HG03175 (cell line): Measurements from ENCODE around the gene ZCCHC7.
"Not testable (repeated sequence)": the region's sequence is repeated elsewhere in the genome, so short reads cannot be mapped to it uniquely, and the experiment has no call there.

Experiments
- ATAC-seq: cut with Tn5 transposase; IDR thresholded peaks from one replicate; pipeline ENCODE4 v1.9.1; 2021; ENCODE audit warnings: mild to moderate bottlenecking, moderate library complexity; ENCODE audit not compliant: unreplicated experiment

ZCCHC7 gene

DNA sequence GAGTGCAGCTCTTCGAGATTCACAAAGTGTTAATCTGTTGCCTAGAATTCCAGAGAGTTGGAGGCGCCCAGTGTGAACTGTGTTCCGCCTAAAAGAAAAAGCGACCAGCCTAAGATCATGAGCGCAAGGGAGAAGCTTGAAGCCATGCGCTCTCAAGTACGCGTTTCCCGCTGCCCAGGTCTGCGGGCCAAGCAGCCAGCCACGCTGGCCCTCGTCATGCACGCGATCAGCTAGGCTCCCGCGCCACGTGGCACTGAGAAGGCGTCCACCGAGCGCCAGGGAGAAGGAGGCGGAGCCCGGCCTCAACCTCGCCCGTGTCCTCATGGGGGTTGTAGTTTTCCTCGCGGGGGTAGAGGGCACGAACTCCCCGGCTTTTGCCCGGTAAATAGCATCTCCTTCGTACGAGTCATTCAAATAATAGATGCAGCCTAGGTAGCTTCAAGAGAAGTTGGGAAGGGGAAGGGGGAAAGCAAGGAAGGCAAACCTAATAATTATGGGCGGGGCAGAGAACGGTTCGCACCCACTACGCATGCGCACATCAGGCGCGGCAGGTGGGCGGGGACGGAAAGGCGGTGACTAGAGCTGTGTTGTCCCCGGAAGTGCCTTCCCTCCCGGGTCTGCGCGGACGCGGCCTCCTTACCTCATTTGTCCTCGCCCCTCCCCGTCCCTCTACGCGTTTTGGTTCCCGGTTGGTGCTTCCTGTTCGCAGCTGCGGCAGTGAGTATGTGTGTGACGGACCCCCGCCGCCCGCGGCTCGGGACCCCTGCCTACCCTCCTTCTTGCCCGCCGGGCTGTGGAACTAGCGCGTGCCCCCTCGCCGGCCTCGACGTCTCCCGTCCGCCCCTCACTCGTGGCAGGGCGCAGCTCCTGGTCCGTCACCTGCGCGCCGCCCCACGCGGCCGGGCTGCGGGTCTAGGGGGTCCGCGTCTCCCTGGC, at the start of gene ZCCHC7:
Gene ZCCHC7 (plus strand): TSS at position 668 of the 936 bp plus-strand sequence.
- peak; percentile 95 for ATAC-seq

DNA sequence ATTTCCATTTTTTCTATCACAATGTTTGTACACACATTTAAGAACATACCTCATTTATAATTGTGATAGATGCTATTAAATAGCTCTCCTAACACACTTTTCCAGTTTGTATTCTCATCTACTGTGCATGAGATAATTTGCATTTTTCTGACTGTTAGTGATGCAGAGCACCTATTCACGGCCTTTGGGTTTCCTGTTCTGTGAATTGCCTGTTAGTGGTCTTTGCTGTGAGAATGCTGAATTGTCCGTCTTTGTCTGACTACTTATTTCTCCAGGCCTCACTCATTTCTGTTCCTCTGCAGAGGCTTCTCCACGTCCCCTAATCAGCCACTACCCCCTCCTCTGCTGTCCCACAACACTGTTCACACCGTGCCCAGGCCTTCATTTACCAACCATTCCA, 45.6 kb upstream of the ZCCHC7 start:
- peak; percentile 34 for ATAC-seq

DNA sequence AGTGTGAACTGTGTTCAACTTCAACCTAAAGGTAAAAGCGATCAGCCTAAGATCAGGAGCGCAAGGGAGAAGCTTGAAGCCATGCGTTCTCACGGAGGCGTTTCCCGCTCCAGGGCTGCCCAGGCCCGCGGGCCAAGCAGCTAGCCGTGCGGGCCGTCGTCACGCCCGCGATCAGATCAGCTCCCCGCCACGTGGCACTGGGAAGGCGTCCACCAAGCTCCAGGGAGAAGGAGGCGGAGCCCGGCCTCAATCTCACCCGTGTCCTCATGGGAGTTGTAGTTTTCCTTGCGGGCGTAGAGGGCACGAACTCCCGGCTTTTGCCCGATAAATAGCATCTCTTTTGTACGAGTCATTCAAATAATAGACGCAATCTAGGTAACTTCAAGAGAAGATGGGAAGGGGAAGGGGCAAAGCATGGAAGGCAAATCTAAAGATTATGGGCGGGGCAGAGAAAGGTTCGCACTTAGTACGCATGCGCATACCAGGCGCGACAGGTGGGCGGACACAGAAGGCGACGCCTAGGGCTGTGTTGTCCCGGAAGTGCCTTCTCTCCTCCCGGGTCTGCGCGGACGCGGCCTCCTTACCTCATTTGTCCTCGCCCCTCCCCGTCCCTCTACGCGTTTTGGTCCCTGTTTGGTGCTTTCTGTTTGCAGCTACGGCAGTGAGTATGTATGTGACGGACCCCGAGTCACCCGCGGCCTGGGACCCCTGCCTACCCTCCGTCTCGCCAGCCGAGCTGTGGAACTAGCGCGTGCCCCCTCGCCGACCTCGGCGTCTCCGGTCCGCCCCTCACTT, 40.8 kb upstream of the ZCCHC7 start:
- peak; percentile 93 for ATAC-seq

DNA sequence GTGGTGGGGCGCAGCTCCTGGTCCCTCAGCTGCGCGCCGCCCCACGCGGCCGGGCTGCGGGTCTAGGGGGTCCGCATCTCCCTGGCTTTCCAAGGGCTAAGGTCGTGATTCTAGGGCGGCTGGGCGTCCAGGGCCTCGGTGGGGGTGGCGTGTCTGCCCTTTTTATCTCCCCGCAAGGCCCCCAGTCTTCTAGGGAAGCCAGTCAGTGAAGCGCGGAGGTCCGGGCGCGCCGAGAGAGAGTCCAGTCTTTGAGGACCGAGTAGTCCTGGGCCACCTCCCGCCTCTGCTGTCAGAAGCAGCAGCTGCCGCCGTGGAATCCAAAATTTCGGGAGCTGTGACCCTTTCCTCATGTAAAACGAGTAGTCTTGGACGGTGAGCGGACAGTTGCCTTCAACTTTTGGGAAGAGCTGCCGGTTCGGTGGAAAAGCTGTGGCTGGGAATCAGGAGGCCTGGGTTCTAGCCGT, 40.2 kb upstream of the ZCCHC7 start:
- ATAC-seq = peak; percentile 28

DNA sequence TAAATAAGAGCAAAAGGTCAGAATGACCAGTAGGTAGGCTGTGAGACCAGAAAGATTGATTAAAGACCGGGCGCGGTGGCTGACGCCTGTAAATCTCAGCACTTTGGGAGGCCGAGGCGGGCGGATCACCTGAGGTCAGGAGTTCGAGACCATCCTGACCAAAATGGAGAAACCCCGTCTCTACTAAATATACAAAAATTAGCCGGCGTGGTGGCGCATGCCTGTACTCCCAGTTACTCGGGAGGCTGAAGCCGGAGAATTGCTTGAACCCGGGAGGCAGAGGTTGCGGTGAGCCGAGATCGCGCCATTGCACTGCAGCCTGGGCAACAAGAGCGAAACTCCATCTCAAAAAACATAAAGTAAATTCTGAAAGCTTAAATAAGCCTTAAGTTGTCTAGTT, 38.9 kb upstream of the ZCCHC7 start:
- ATAC-seq = not testable (repeated sequence)

DNA sequence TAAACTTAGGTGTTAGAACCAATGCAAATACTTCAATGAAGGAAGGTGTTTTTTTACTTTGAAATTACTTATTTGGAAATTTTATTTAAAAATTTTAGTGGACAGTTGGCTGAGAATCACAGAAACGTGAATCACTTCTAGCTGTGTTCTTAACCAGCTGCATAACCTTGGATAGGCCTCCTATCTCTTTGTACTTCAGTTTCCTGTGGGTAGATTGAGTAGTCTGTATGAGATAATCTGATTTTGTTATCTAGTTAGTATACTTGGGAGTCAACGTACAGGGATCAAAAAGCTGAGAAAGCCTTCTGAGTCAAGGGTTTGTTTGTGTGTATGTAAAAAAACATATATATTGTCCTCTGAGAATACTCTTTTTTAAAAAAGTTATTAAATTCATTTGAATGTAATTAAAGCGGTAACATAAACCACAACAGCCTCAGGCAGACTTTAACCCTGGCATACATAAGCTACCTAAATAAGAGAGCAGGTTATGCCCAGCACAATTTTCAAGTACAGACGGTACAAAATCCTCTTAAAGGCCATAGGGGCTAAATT, 38.1 kb upstream of the ZCCHC7 start:
- no peak for ATAC-seq

DNA sequence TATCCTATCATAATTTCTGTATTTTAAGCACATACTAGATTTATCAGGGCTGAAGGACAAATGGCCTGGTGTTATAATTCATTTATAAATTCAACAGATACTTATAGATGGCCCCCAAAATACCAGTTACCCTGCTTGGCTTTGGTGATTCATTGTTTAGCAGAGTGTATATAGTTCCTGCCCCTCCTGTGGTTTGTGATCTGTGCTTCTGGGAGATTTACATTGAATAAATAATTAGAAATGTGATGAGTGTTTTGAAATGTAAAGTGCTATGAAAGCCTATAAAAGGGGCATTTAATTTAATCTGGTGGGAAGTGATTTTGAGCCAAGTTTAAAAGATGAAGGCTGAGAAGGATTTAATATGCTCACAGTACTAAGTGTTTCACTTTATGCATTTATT, 36.7 kb upstream of the ZCCHC7 start:
- ATAC-seq = no peak

DNA sequence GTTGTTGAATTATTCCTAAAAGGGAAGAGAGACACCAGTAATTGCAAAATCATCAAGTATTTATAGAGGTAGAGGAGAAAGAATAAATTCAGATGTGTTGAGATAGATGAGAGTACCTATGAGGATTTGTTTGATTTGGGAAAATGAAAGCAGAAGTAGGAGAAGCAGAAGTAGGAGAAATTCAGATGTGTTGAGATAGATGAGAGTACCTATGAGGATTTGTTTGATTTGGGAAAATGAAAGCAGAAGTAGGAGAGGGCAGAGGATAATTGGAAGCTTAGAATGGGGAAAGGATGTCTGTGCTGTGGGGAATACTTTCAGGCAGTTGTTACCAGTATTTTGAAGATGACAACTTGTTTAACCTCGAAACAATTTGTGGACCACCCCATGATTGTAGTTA, 35.1 kb upstream of the ZCCHC7 start:
- no peak for ATAC-seq

DNA sequence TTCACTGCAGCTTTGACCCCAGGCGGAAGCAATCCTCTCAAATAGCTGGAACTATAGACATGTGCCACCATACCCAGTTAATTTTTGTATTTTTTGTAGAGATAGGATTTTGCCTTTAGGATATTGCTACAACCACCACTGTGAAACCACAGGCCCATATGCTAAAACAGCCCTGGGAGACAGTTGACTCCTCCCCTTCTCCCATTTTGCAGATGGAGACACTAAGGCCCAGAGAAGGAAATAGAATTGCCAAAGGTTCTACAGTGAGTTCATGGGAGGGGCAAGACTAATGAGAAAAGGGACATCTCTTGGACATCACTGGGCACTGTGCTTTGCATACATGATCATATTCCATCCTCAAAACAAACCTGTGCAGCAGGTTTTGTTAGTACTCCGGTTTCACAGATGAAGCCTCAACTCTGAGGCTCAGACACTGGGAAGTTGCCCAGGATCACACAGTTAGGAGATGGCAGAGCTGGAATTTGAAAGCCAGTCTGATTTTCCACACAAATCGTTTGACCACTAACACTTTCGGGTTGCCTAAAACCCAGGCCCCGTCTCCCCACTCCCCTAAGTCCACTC, 27.6 kb upstream of the ZCCHC7 start:
- not testable (repeated sequence) for ATAC-seq

DNA sequence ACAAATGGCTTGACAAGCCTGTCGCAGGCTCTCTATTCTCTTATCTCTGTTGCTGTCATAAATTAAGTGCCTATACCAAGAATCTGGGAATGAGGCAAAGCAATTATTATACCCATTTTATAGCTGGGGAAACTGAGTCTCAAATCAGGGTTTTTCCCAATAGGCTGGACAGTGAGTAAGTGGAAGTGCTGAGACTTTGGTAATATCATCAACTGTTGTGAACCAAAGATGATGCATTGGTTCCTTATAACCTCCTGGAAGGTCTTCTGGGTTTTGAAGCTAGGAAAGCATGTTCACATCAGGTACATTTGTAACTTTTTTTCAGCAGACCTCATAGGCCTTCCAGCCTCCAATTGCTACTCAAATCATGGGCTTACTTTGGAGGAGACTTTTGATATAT, 25.6 kb upstream of the ZCCHC7 start:
- no peak for ATAC-seq

DNA sequence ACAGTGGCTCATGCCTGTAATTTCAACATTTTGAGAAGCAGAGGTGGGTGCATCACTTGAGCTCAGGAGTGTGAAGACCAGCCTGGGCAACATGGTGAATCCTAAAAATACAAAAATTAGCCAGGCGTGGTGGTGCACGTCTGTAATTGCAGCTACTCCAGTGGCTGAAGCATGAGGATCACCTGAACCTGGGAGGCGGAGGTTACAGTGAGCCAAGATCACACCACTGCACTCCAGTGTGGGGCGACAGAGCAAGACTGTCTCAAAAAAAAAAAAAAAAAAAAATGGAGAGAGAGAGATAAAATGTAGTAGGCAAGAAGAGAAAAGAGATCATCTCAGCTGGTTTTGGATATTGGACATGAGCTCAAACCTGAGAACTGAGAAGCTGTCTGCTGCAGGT, 23.7 kb upstream of the ZCCHC7 start:
- ATAC-seq = no peak

DNA sequence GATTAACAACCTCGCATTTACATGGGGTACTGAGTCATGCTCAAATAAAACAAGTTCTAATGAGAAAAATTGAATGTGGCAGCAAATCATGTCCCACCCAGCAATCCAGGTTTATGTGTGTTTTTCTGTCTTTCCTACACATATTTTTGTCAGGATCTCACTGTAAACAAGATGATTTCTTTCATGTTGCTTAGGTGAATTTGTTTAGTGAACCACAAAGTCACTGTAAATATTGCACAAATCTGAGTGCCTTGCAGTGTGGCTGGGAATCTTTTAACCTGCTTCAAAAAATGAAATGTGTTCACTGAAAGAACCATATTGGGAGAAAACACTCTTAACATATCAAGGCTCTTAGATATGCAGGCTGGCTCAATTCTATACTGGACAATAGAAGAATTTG, 23.1 kb upstream of the ZCCHC7 start:
- ATAC-seq = no peak

DNA sequence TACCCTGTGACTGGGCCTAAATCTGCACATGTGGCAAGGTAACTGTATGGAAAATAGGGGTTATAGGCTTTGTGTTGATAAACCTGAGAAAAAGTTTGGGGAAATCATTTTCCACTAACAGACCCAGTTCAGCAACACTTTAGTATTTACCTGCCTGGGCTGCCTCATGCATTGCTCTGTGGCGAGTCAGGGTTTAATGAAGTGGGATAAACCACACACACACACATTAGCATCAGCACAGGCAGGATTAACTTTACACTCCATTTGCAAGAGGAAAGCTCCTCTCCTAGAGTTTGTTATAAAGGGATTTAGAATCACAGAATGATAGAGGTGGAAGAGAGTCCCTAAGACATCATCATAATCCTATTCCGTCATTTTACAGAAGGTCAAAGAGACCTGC, 20.0 kb upstream of the ZCCHC7 start:
- ATAC-seq = no peak

DNA sequence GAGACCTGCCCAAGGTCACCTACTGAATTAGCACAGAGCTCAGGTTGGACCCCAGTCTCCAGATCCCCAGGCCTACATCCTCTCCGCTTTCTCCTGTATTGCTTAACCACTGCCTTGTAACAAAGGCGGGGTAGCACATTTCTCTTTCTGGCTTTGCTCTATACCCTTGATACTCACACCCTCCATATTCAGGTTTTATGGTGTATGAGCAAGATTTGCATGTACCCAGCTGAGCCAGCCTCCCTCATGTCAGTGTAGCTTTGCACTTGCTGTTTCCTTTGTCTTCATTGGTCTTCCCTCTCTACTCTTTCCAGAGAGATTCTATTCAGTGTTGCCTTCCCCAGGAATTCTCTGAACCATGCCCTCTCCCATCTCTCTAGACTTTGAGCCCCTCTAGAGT, 19.6 kb upstream of the ZCCHC7 start:
- no peak for ATAC-seq

DNA sequence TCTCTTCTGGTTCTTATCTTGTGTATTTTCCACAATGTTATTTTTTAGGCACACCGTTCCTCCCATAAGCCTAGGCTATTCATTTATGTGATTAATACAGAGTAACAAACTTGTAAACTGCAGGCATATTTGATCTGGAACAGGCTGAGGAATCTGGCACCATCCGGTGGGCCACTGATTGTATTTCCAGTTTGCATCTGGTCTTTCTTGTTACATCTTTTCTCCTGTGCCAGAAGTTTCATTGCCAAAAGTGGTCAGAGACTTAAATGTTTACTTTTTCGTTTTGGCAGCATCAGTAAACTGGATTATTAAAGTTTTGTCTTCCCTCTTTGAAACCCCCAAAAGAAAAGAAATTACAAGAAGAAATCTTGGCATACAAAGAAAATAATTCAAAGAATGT, 17.9 kb upstream of the ZCCHC7 start:
- ATAC-seq = no peak

DNA sequence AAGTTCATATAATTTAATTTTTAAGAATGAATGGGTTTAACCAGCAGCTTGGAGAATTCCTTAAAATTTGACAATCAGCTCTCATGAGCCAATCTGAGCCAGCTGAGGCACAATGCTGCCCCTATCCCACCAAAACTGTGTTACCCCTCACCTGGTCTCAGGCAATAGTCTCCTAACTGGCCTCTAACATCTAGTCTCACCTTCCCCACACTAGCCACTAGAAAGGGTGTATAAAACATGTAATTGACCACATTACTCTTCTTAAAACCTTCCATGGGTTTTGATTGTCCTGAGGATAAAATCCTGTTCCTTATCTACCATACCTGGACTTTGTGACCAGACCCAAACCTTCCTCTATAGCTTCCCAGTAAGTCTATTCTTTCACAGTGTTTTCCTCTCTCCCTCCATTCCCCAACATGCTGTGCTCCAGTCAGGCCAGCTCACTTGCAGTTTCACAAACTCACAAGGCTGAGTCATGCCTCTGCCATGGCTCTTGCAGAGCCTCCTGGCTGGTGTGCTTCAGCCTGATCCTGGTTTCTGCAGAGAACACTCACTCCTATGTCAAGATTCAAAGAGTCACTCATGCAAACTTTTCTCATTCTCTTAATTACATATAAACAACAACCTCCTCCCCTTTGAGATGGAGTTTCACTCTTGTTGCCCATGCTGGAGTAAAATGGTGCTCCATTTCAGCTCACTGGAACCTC, 16.0 kb upstream of the ZCCHC7 start:
- ATAC-seq = no peak

DNA sequence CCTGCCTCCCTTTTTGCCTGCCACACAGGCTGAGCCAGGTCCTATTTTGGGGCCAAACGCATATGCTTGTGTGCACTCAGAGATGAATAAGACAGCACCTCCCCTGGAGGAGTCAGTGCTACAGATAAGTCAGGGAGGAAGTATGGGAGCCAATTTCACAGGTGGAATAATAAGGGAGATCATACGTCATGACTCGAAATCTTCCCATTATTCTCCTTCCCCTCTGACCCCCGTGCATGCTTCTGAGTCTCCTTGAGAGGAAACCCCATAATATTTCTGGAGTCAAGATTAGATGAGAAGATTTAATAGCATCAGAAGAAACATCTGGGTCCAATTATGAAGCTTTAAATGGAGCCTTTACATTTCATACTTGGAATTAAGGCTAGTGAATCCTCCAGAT, 15.1 kb upstream of the ZCCHC7 start:
- ATAC-seq = no peak

DNA sequence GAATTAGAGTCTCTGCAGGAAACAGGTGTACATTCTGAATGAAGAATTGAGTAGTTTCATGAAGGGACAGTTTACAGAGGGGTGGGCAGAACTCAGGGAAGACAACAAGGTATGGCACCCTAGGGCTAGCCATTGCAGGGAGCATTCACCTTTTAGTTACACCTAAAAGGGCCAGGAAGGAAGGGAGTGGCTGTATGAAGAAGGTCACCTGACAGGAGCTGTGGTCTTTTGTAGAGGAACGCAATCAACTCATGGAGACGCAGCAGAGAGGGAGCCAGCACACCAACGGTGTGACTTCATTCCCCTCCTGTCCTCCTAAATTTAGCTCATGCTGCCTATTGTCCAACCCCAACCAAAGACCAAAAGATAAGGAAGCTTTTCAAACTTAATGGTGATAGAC, 12.7 kb upstream of the ZCCHC7 start:
- no peak for ATAC-seq

DNA sequence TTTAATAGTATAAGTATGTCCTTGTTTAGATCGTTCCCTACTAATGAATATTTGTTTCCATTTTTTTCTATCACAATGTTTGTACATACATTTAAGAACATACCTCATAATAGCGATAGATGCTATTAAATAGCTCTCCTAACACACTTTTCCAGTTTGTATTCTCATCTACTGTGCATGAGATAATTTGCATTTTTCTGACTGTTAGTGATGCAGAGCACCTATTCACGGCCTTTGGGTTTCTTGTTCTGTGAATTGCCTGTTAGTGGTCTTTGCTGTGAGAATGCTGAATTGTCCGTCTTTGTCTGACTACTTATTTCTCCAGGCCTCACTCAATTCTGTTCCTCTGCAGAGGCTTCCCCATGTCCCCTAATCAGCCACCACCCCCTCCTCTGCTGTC, 5.9 kb upstream of the ZCCHC7 start:
- not testable (repeated sequence) for ATAC-seq

DNA sequence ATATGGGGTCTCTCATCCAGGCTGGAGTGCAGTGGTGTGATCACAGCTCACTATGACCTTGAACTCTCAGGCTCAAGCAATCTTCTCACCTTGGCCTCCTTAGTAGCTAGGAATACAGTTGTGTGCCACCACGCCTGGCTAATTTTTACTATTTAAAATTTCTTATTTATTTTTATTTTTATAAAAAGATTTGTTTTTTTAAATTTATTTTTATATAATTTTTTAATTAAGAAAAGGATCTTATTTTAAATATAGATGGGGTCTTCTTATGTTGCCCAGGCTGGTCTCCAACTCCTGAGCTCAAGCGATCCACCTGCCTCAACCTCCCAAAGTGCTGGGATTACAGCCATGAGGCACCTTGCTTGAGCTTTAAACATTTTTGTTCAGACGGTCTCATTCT, 2.4 kb upstream of the ZCCHC7 start:
- no peak for ATAC-seq

DNA sequence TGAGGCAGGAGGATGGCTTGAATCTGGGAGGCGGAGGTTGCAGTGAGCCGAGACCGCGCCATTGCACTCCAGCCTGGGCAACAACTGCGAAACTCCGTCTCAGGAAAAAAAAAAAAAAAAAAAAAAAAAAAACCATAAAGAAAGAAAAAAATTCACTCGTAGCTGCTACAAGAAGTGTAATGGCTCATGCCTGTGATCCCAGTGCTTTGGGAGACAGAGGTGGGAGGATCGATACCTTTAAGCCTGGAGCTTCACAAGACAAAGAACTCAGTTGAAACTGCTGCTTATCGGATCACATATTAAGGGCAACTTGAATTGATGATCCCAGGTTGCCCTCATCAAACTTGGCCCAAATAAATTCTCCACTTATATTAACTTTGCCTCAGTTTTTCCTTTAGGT, 1.0 kb upstream of the ZCCHC7 start:
- no peak for ATAC-seq
